ENCODE data around the gene IFT122.

- TF ChIP-seq FOXK2 (IDR thresholded peaks at IDR 0.05) (no peak), ELF4 (IDR thresholded peaks at IDR 0.05) (no peak), ARNT (IDR thresholded peaks at IDR 0.05) (no peak), SUZ12 (IDR thresholded peaks at IDR 0.05) (no peak)
These were observed 117.5 kb downstream of the IFT122 start for GRCh38 chr3:129557548-129557894.

Measured in HEK293T (cell line).